ENCODE measurements around the gene POLG.

Gene POLG

DNA sequence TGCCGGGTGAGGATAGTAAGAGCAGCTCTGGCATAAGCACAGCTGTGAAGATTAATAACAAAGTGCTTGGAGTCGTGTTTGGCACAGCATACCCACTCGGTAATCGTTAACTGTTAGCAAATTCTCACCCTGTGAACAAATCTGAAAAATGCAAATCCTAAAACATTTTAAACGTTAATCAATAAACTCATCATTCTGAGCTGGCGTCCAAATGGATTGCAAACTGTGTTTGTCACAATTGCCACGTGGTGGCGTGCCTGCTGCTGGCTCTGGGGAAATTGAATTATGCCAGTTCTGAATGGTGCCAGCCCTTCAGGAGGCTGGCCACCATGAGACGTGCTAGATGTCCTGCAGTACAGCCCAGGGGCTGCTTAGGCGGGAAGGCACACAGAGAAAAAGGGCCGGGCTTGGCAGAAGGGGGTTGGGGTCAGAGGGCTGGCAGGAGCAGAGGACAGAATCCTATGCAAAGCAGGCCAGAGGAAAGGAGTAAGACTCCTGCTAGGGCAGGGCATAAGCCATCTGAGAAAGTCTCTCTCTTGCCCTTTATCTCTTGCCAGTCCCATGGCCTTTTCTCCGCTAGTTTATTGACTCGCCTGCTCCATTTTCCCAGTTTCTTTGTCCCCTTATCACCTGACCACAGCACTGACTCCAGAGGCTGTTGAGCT lies 22.1 kb upstream of the POLG start:
- DNase-seq, result peak; percentile 14 to 70 (median 45)

DNA sequence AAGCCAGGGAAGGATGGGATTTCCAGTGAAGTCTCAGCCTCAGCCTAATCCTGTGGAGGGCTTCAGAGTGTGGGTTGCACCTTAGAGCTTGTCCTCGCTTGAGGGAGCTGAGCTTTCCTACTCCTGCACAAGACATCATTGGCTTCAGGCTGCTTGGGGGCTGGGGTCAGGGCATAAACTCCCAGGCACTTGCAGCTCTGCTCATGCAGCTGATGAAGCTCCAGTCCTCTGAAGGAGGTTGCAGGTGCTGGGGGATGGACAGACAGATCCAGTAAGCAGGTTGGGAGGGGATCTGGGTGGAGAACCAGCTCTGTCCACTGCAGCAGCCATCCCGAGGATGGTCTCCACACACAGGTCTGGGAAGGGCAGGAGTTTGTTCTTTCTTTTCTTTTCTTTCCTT lies 19.4 kb upstream of the POLG start:
- DNase-seq, result no peak

DNA sequence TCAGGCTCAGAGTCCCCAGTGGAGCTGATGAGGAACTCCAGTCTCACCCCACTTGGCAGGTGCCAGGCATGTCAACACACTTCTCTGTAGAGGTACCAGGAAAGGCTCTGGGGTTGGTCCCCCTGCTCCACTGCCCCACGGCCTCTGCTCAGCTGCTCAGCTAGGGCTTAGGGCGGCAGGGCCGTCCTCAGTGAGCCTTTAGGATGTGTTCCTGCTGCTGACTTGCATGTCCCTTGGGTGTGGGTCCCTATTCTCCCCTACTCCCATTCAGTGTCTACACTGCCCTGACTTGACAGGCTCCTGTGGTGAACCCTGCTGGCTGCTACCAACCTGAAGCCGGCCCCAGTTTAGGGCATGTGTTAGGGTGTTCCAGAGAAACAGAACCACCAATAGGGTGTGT lies 17.9 kb upstream of the POLG start:
- DNase-seq, result no peak

DNA sequence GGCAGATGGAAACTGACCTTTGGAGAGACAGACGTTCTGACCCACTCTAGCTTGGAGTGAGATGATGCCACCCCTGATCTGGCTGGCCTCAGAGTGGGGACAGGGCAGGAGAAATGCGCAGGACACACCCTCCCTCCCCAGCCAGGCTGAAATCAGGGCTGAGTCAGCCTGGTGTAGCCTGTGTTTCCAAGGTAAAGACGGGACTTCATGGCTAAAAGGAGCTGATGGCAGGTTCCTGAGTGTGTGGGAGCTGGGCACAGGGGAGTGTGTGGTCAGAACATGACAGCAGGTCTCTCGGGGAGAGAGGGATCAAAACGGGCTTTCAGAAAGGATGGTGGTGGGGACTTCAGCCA lies 14.6 kb upstream of the POLG start:
- no peak for DNase-seq

DNA sequence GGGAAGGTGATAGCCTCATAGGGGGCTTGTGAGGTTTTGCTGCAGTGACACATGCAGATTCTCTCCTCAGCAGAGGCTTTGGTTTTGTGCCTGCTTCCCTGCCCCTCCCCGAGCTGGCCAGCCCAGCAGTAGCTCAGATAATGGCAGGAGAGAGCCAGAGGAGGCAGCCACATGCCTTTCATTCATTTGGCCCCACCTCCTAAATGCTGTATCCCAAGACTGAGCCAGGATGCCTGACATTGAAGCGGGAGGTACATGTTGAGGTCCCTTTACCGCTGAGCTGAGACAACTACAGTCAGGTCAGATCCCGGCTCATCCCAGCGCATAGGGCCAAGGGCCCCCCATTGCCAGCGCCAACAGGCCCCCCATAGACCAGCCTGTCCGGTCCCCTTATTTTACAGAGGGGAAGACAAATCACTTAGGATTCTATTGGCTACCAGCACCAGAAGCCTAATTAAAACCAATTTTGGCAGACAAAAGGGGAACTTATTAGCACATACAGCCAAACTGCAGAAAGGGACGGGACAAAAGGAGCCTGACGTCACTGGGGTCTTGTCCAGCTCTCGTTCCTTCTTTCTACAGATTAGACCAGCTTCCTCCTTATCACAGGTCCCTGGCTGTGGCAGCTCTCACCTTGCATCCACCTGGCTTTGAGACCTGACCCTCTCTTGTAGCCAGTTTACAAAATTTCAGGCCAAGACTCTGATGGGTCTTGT lies 12.1 kb upstream of the POLG start:
- no peak for DNase-seq

DNA sequence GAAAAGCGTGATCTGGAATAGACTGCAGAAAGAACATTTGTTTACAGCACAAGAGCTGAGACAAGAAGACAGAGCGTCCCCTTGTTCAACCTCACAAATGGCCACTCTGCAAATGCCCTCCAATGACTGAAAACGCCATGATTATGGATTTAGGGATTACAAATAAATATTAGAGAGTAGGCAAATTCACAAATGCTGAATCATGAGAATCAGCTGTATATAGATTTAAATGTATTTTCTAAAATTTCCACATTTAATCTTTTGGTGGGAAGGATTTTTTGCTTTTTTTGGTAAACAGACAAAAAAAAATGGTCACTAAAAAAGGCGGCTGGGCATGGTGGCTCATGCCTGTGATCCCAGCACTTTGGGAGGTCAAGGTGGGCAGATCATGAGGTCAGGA lies 10.6 kb upstream of the POLG start:
- no peak for DNase-seq

DNA sequence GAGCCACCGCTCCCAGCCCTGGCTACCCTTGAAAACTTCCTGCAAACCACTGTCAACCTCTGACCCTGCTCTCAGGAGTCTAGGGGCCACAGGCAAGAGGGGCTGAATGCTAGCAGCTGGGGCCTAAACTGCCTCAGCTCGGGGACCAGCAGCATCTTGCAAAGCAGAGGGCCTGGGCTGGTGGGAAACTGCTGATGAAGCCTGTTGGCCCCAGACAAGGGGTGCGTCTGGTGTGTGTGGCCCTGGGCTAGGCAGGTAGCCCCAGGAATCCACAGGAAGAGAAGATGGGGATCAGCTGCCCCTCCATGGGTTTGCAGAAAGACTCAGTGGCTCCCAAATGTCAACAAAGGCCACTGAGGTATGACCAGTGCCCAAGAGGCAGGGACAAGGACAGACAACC lies 8.2 kb upstream of the POLG start:
- DNase-seq, result no peak

DNA sequence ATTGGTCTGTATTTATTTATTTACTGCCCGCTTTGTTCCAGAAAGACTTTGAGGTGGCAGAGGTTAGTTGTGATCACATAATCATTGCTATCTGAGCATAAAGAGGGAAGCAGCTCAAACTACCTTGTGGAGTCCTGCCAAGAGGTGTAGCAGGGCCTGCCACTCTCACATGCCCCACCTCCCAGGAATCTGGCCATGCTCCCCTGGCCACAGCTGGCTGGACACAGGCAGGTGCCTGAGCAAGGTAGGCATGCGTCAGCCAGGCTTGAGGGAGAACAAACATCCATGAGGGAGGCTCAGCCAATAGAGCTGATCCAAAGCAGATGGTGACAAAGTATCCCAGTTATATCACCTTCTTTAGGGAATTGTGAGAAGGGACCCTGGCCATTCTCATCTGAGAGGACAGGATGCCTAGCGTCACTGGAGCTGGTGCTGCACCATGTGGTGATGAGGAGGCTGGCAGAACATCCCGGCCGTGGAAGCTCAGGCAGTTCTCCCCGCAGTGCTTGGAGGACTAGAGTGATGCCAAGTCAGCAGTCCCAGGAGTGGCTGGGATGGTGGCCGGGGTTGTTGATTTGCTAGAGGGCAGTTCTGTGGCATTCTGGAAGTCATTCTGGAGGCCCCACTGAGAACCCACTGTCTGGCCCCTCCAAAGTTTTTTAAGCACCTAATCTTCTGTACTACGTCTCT lies 6.8 kb upstream of the POLG start:
- peak in 2 of 3 experiments; percentile 13 to 40 for DNase-seq

DNA sequence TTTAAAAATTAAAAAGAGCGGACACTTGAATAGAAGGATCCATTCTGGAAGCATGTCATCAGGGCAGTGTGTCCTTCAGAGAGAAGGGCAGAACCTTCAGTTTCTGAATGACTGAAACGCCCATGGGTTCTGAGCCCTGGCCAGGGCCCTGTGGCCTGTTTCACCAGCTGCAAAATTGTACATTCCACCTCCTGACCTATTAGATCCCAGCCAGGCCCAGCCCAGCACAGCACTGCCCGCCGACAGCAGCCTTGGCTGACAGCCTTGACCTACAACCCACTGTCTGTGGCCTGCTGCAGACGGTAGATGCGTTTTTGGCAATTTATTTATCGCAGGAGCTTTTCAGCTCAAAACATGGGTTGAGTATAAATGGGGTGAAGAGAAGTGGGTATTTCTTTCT lies 5.9 kb upstream of the POLG start:
- DNase-seq, result no peak

DNA sequence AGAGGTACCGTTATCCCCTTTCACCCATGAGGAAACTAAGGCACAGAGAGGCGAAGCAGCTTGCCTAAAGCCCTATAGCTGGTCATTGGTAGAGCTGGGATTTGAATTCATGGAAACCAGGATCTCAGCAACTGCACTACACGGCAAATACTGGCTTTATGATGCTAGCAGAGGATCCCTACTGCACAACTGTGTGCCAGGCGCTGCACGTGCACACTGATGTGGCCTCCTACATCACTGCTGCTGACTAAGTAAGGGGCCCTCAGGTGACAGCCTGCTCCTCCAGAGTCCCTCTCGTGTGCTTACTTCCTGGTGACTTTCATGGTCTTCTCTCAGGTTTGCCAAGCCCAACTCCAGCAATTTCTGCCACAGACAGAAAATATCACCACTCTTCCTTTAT lies 3.4 kb upstream of the POLG start:
- no peak for DNase-seq

DNA sequence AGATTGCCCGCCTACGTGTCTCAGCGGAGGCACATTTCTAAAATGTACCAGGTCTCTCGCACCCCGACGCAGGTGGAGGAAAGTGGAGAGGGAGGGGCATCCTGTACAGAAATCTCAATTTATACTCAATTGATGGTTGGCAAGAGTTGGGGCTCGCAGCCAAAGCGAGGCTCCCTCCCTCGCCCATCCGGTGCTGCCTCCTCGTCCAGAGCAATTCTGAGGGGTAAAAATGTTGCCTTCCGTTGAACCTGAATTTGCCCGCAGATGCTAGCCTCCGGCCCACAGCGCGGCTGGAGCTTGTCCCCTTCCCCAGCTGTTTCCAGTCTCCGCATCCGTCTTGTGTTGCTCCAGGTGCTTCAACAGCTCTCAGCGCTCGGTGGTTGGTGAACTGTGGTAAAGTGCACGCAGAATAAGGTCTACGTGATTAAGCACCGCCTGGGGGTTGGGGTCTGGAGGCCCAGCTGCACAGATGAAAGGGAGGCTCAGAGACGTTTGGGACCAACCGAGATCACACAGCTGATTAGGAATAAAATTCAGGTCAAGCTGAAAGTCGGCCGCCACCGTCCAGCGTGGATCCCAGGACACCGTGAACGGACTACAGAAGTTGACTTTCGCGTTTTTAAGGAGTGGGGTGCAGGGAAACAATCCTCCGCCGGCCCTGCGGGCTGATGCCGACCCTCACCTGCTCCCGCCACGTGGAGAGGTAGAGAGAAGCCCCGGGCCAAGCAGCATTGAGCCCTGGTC lies 846 bp upstream of the POLG start:
- peak in 2 of 3 experiments; percentile 67 to 94 for DNase-seq

DNA sequence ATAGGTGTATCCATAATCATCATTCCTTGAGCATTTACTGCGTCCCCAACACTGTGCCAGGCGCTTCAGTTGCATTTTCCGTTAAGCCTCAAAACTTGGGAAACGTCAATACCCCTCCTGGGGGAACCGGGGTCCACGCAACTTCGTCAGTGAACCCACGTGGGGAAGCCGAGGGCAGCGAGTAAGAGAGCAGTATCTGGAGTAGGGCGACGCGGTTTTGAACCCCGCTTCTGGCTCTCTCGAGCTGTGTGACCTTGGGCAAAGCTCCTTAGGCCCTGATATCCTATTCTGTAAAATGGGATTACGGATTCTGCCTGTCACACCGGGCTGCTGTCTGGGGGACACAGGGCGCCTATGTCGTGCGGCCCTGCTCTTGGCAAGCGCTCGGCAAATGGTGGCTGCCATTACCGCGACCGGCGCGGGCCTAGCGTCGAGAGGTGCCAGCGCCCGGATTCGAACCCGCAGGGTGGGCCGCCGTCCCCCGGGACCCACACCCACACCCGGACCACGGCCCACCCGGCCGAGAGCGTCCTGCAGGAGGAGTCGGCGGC lies 590 bp downstream of the POLG start:
- no peak for DNase-seq

DNA sequence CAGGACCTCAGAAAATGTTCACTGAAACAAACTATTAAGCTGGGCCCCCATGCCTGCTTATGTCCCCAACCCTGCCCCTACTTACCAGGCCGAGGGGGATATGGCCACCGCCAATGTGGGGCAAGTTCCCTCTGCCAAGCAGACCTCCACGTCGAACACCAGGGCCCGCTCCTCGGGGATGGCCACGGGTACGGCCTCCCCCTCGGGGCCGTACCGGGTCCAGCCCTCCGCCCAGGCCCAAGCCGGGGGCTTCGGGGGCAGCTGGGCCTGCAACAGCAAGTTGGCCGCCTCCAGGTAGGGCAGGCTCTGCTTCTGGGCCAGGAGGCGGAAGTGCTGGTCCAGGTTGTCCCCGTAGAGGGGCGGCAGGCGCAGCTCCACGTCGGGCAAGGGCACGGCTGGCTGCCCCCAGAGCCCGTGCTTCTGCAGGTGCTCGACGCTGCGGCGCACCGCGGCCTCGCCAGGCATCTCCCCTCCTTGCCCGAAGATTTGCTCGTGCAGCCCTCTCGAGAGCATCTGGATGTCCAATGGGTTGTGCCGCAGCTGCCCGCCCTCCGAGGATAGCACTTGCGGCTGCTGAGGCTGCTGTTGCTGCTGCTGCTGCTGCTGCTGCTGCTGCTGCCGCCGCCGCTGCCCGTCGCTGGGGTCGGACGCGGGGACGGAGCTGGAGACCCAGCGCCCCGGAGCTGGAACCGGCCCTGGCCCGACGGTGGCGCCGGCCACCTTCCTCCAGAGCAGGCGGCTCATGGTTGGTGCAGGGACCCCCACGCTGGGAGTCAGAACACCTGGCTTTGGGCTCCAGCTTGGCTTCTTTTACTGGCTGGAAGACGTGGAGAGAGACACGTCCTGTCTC lies 1.4 kb downstream of the POLG start:
- no peak for DNase-seq

DNA sequence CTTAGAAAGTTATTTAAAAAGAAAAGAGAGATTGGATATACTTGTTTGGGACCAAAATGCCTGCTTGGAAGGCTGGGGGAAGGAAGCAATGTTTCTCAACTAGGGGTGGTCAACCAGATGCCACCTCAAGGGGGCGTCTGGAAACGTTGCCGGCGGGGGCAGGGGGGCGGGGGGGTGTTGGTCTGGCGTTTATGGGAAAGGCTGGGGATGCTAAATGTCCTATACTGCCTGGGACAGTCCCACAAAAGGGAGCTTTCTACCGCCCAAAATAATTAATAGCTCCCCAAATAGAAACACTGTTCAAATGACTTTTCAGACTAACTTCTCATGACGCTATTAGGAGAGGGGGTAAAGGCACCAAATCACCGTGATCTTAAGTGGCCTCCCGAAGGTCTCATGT lies 2.2 kb downstream of the POLG start:
- DNase-seq, result peak in 1 of 3 experiments; percentile 28

DNA sequence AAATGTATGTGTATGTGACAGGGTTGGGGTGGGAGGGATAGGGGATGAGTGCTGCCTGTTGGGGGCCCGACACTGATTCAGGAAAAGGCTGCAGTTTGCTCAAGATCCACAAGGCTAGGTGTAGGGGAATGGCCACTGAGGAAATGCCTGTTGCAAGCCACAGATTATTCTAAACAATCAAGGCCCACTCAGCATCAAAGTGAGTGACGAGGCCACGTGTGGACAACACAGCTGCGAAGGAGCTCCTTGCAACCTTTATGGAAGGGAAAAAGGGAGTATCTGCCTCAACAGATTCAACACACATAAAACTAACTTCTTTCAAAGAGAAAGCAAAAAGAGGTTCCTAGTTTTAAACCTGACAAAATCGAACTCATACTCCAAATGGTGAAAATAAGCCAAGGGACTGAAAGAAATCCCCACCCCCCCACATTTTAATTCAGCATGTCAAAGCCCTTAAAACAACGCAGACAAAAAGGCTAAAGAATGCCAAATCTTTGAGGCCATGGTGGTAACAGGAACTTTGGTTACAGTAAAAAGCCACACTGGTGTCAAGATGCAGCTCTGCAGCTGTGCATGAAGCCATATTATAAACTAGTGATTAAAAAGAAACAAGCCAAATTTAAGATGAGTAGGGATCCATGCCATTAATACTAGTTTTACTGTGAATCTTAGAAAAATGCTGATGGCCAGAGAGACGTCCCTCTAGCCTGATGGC lies 3.6 kb downstream of the POLG start:
- no peak for DNase-seq

DNA sequence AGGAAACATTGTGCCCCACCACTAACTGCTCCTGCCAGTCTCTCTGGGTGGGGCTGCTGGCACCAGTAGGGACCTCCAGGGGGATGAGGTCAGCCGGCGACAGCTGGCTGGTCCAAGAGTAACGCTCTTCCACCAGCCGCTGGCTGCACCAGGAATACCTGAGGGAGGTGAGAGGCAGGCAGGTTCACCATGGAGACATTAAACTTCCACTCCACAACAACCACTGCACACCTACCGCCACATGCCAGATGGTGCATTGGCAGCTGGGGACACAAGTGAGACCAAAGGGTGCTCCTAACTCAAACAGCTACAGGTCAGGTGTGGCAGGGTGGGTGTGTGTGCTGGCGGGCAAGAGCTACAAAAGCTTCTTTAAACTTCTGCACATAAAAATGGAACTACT lies 4.5 kb downstream of the POLG start:
- no peak for DNase-seq

DNA sequence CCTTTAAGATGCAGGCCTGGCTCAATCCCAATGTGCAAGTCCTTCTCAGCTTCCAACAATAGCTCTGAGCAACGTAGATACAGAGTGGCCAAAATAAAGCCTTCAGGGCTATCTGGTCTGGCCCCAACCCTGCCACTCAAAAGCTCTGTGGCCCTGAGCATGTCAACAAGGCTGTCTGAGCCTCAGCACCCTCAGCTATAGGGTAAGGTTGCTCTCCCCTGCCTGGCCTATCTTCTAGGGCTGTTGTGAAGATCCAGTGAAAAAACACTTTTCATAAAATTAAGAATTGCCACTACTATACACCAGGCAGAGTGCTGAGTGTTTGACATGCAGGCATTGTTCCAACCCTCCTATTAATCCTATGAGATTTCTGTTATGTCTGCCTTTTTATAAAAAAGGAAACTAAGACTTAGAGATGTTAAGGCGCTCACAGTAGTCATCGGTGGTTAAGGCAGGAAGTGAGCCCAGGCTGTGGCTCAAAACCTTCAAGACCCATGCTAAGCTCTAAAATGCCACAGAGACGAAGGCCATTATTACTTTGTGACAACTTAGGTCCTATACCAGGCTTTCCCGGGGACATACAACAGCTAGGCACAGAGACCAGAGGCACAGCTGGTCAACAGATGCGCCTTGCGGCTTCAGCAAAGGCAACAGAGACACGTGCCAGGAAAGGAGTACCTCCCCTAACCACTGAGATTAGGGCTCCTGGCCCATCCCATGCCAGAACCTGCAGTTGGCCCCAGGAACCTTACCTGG lies 5.1 kb downstream of the POLG start:
- no peak for DNase-seq

DNA sequence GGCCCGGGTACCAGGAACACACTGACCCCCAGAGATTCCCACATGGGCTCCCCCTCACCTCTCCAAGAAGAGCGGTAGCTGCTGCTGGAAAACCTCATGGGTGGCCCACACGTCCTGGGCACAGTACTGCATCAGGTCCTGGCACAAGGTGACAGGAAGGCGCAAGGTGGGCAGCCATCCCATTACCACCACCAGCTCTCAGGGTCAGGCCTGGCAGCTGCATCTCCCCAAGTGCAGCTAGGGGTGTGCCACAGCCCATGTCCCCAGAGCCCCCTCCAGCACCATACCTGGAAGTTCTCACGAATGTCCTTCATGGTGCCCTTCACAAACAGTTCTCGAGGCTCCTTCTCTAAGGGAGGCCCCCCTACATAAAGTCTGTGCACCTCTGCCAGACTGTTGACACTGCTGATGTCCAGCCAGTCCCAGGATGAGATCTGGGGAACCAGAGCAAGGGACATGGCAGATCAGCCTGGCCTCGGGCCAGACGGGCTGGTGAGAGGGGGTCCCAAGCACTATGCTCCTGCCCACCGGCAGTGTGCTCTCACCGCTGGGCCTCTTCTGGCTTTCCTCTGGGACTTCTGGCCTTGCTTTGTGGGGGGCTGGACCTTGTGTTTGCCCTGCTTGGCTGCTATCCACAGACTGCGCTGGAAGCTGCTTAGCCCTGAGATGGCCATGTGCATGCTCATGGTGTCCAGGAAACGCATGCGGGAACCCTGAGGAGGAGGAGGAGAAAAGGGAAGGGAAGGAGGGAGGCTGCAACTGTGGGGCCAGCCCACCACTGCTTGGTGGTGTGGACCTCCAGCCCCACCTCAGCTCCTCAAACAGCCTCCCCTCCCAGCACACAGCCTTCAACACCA lies 6.0 kb downstream of the POLG start:
- no peak for DNase-seq

DNA sequence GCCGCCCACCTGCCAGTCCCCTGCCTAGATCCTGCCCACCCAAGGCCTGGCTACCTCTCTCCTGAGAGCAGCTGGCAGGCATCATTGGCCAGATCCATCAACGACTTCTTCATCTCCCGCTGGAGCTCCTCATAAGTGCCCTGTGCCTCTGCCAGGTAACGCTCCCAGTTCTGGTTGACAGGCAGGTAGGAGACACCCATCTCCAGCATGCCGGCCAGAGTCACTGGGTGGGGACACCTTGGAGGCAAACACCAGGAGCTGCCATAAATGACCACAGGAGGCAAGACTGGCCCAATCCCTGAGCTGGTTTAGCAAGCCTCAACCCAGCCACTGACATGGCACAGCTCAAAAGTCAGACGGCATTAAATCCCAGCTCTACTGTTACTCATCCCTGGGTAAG lies 7.5 kb downstream of the POLG start:
- no peak for DNase-seq

DNA sequence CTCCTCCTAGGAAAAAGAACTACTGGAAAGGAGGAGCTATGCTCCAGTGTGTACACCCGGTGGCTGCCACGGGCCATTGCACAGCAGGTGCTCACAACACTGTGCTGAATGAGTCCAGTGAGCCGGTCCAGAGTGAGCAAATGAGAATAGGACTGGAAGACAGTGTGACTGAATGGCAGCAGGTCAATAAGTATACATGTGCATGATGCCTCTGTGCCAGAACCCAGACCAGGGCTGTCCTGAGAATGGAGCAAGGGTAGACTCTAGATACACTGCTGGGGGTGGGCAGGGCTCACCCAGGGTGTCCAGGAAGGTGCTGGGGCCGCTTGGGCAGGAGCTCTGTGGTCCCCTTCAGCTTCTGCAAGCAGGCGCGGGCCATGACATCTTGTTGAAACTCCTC lies 8.3 kb downstream of the POLG start:
- no peak for DNase-seq

All from NCI-H1417 (cell line).